Spleen (tissue), 11 donors: ENCODE data around the gene DOCK4. TPM values are rescaled to one million over a fixed set of nuclear protein-coding genes. Genes with fewer than 3 reads are reported as not detected.
A peak's percentile ranks its signal among the peaks of the same experiment; 100 is the strongest.

Experiments
- DNase-seq: peaks from one replicate; pipeline ENCODE4 v3.0.0-alpha.2; 2020
- H3K27ac ChIP-seq, 8 donors: fragments of 200-600 bp; sonication (generic) in 7 of 8; 1 replicate in 4 of 8; 2 replicates in 4 of 8; pipeline versions ENCODE4 v1.5.0 to v1.8.0; 2016 to 2021; ENCODE audit warnings: inconsistent platforms in 4 of 8, mild to moderate bottlenecking in 4 of 8, moderate library complexity in 1 of 8
- H3K27me3 ChIP-seq, 7 donors: fragments of 200-600 bp; sonication (generic) in 6 of 7; replicated peaks in 1 of 7; 1 replicate in 4 of 7; 2 replicates in 3 of 7; pipeline versions ENCODE4 v1.5.0 to v1.8.0; 2016 to 2021; ENCODE audit warnings: inconsistent platforms in 3 of 7, mild to moderate bottlenecking in 1 of 7
- H3K36me3 ChIP-seq, 6 donors: fragments of 200-600 bp; sonication (generic) in 5 of 6; 1 replicate in 4 of 6; 2 replicates in 2 of 6; pipeline versions ENCODE4 v1.5.0 to v1.8.0; 2016 to 2021; ENCODE audit warnings: inconsistent platforms in 2 of 6
- H3K4me1 ChIP-seq, 6 donors: fragments of 200-600 bp; sonication (generic) in 5 of 6; 1 replicate in 3 of 6; 2 replicates in 3 of 6; pipeline versions ENCODE4 v1.5.0 to v1.8.0; 2016 to 2021; ENCODE audit warnings: inconsistent platforms in 3 of 6
- H3K4me3 ChIP-seq, 8 donors: fragments of 200-600 bp; sonication (generic) in 7 of 8; 1 replicate in 4 of 8; 2 replicates in 4 of 8; pipeline versions ENCODE4 v1.5.0 to v1.8.0; 2016 to 2021; ENCODE audit warnings: inconsistent platforms in 4 of 8, mild to moderate bottlenecking in 4 of 8, moderate library complexity in 2 of 8
- H3K9me3 ChIP-seq, 8 donors: fragments of 200-600 bp; sonication (generic) in 7 of 8; 1 replicate in 4 of 8; 2 replicates in 4 of 8; pipeline versions ENCODE4 v1.5.0 to v1.8.0; 2016 to 2021; ENCODE audit warnings: inconsistent platforms in 4 of 8
- CTCF ChIP-seq, 11 experiments: fragments of 200-600 bp in 7 of 11; fragments of 450-650 bp in 4 of 11; sonication (generic) in 4 of 11; IDR thresholded peaks in 8 of 11; conservative IDR thresholded peaks in 3 of 11; 1 replicate in 7 of 11; 2 replicates in 4 of 11; pipeline versions ENCODE4 v1.4.0 to v1.8.0; 2016 to 2021; ENCODE audit warnings: antibody characterized with exemption in 11 of 11, inconsistent platforms in 4 of 11, mild to moderate bottlenecking in 1 of 11
- POLR2A ChIP-seq, 3 donors: fragments of 450-650 bp; IDR thresholded peaks; one replicate each; pipeline ENCODE4 v1.5.1; 2017; ENCODE audit warnings: antibody characterized with exemption in 3 of 3, mild to moderate bottlenecking in 1 of 3
- POLR2AphosphoS5 ChIP-seq, 3 donors: sonication (generic); formaldehyde crosslinking; IDR thresholded peaks; one replicate each; pipeline ENCODE4 v1.5.1; 2017; ENCODE audit warnings: antibody characterized with exemption in 3 of 3
- WGBS, 5 donors: extraction: QIAGEN DNeasy Blood & Tissue Kit in 3 of 5; methylation state at CpG; one replicate each; pipeline versions ENCODE4 v1.1.5 to v1.1.7; 2013 to 2018; 5-methylcytosine and 5-hydroxymethylcytosine counted together
- intact Hi-C: fragments of 100-400 bp; cut with DNase I; formaldehyde crosslinking; loops from one replicate; pipeline ENCODE4 v1.15.0; 2023; ENCODE audit warnings: low total_unique reads
- polyA plus RNA-seq, 3 donors: library from polyadenylated mRNA; stranded (reverse); fragments of 200-250 nt; gene quantifications; one replicate each; pipeline ENCODE4 v1.2.1, GENCODE V29; 2013
- total RNA-seq, 7 donors: library from RNA; depleted of rRNA in 3 of 7; stranded (reverse); fragments of >200 nt in 3 of 7; fragmentation: NEBNext Ultra II Directional in 4 of 7; extraction: Animal tissue kit (Norgen Biotek cat#: 25700) in 4 of 7; gene quantifications; one replicate each; pipeline versions ENCODE4 v1.1.0 to v1.2.1, GENCODE V29; 2016 to 2021
- donor health status: healthy with polysubstance abuse.
- donor health status: DM: no; HTN: no; CAD: no; lungs with moderate emphysema.
- donor health status: DM: no; HTN: no; CAD: no.
- donor health status: Bipolar disorder and iron deficiency.
- donor health status: healthy.
- donor health status: DM: no; HTN: no; CAD: no.
- donor health status: DM: yes; HTN: yes; CAD: no.

The DOCK4 gene
- total and polyA plus RNA-seq, 10 donors = 1.4 to 26.9 (median 14.2) TPM

- Histone ChIP-seq H3K4me3 (no peak overlapping the region), H3K27ac (no peak overlapping the region), H3K4me1 (no peaks in the 10 kb centered on the region), H3K27me3 (no peaks in the 10 kb centered on the region), H3K36me3 (no peaks in the 10 kb centered on the region), H3K9me3 (no peaks in the 10 kb centered on the region)
- 82 to 90% (median 85%) methylated on average over 8 of the region's 8 CpGs for WGBS, 5 donors
- TF ChIP-seq POLR2A (IDR thresholded peaks at IDR 0.05) = no peak
- no peak for TF ChIP-seq POLR2AphosphoS5 (IDR thresholded peaks at IDR 0.05)
- TF ChIP-seq CTCF (IDR thresholded peaks at IDR 0.05 in 8 of 11, conservative IDR thresholded peaks at IDR 0.05 in 3 of 11) = no peak
- intact Hi-C loops = no loop called here
- DNase-seq = no peak
Observed at GRCh38 chr7:112092306-112092705, 113.9 kb downstream of the DOCK4 start.

GRCh38 chr7:112091768-112092167 is 114.4 kb downstream of the DOCK4 start:
- H3K4me3 ChIP-seq = no peak overlapping the region
- H3K9me3 ChIP-seq = no peaks in the 10 kb centered on the region
- intact Hi-C loops = no loop called here
- H3K4me1 ChIP-seq = no peaks in the 10 kb centered on the region
- TF ChIP-seq CTCF (IDR thresholded peaks at IDR 0.05 in 8 of 11, conservative IDR thresholded peaks at IDR 0.05 in 3 of 11) = no peak
- TF ChIP-seq POLR2A (IDR thresholded peaks at IDR 0.05) = no peak
- no peak for TF ChIP-seq POLR2AphosphoS5 (IDR thresholded peaks at IDR 0.05)
- DNase-seq = no peak
- no peaks in the 10 kb centered on the region for H3K27me3 ChIP-seq
- 79 to 94% (median 91%) methylated on average over 3 of the region's 3 CpGs for WGBS, 5 donors
- no peak overlapping the region for H3K27ac ChIP-seq
- H3K36me3 ChIP-seq = no peaks in the 10 kb centered on the region

GRCh38 chr7:112089551-112089950 is 116.6 kb downstream of the DOCK4 start:
- Histone ChIP-seq H3K27me3 (no peaks in the 10 kb centered on the region), H3K9me3 (no peaks in the 10 kb centered on the region), H3K36me3 (no peaks in the 10 kb centered on the region), H3K27ac (peak overlapping the region in 3 of 8 donors; percentile 39 to 71 (median 50)), H3K4me3 (peak overlapping the region in 1 of 8 donors; percentile 31), H3K4me1 (peaks cover 0 to 4% (median 2%) of the 10 kb centered on the region in 6 donors)
- DNase-seq = no peak
- WGBS, 5 donors = 54 to 77% (median 69%) methylated on average over 4 of the region's 4 CpGs
- intact Hi-C loops = no loop called here
- TF ChIP-seq CTCF (IDR thresholded peaks at IDR 0.05 in 8 of 11, conservative IDR thresholded peaks at IDR 0.05 in 3 of 11) = no peak
- peak in 1 of 3 donors; percentile 57 for TF ChIP-seq POLR2AphosphoS5 (IDR thresholded peaks at IDR 0.05)
- no peak for TF ChIP-seq POLR2A (IDR thresholded peaks at IDR 0.05)

- no peaks in the 10 kb centered on the region for H3K27me3 ChIP-seq
- WGBS, 5 donors = 68 to 86% (median 79%) methylated on average over 4 of the region's 4 CpGs
- TF ChIP-seq CTCF (IDR thresholded peaks at IDR 0.05 in 8 of 11, conservative IDR thresholded peaks at IDR 0.05 in 3 of 11) (no peak), POLR2AphosphoS5 (IDR thresholded peaks at IDR 0.05) (no peak), POLR2A (IDR thresholded peaks at IDR 0.05) (no peak)
- H3K9me3 ChIP-seq = no peaks in the 10 kb centered on the region
- H3K4me3 ChIP-seq = no peak overlapping the region
- H3K4me1 ChIP-seq = peaks cover 0 to 13% (median 11%) of the 10 kb centered on the region in 6 donors
- DNase-seq = no peak
- intact Hi-C loops = no loop called here
- no peaks in the 10 kb centered on the region for H3K36me3 ChIP-seq
- peak overlapping the region in 1 of 8 donors; percentile 71 for H3K27ac ChIP-seq
Observed at GRCh38 chr7:112088484-112089016, 117.6 kb downstream of the DOCK4 start.
